ENCODE results near the gene PPP6R3.
A peak's percentile ranks its signal among the peaks of the same experiment; 100 is the strongest.
"Not testable (repeated sequence)": the region's sequence is repeated elsewhere in the genome, so short reads cannot be mapped to it uniquely, and the experiment has no call there.

Gene PPP6R3

GRCh38 chr11:68436162-68436888 is 24.2 kb upstream of the PPP6R3 start:
- no peak for DNase-seq

GRCh38 chr11:68436985-68437926 is 23.3 kb upstream of the PPP6R3 start:
- peak in 1 of 51 donors; percentile 36 for DNase-seq

GRCh38 chr11:68437927-68438657 is 22.5 kb upstream of the PPP6R3 start:
- no peak for DNase-seq

- no peak for DNase-seq
Observed at GRCh38 chr11:68438658-68439259, 21.8 kb upstream of the PPP6R3 start.

- DNase-seq: no peak
Observed at GRCh38 chr11:68439355-68440065, 21.0 kb upstream of the PPP6R3 start.

- DNase-seq: no peak
Observed at GRCh38 chr11:68440224-68440623, 20.3 kb upstream of the PPP6R3 start.

GRCh38 chr11:68441466-68442230 is 18.9 kb upstream of the PPP6R3 start:
- no peak for DNase-seq

- no peak for DNase-seq
Observed at GRCh38 chr11:68442433-68442832, 18.1 kb upstream of the PPP6R3 start.

- DNase-seq: peak in 6 of 51 donors; percentile 3 to 24 (median 15)
Observed at GRCh38 chr11:68444566-68444965, 16.0 kb upstream of the PPP6R3 start.

- no peak for DNase-seq
Observed at GRCh38 chr11:68445531-68446035, 15.0 kb upstream of the PPP6R3 start.

- no peak for DNase-seq
Observed at GRCh38 chr11:68446046-68446725, 14.4 kb upstream of the PPP6R3 start.

GRCh38 chr11:68447015-68447801 is 13.3 kb upstream of the PPP6R3 start:
- peak in 45 of 51 donors; percentile 10 to 83 (median 56) for DNase-seq

GRCh38 chr11:68447914-68448313 is 12.6 kb upstream of the PPP6R3 start:
- not testable (repeated sequence) for DNase-seq

- no peak for DNase-seq
Observed at GRCh38 chr11:68448604-68449011, 11.9 kb upstream of the PPP6R3 start.

- no peak for DNase-seq
Observed at GRCh38 chr11:68449951-68450350, 10.6 kb upstream of the PPP6R3 start.

GRCh38 chr11:68450711-68451110 is 9.8 kb upstream of the PPP6R3 start:
- no peak for DNase-seq

GRCh38 chr11:68454767-68455166 is 5.8 kb upstream of the PPP6R3 start:
- no peak for DNase-seq

GRCh38 chr11:68455485-68455884 is 5.1 kb upstream of the PPP6R3 start:
- no peak for DNase-seq

Data from hypothalamus (tissue), 51 donors.